Dedifferentiated amniotic fluid mesenchymal stem cell (primary cell): ENCODE results near the gene DNAL1.
"Not testable (repeated sequence)": the region's sequence is repeated elsewhere in the genome, so short reads cannot be mapped to it uniquely, and the experiment has no call there.

Experiments
- DNase-seq: peaks from one replicate; pipeline ENCODE4 v3.0.0-alpha.2; 2016; ENCODE audit errors: extremely low spot score

DNAL1 gene, protein sequence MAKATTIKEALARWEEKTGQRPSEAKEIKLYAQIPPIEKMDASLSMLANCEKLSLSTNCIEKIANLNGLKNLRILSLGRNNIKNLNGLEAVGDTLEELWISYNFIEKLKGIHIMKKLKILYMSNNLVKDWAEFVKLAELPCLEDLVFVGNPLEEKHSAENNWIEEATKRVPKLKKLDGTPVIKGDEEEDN

DNA sequence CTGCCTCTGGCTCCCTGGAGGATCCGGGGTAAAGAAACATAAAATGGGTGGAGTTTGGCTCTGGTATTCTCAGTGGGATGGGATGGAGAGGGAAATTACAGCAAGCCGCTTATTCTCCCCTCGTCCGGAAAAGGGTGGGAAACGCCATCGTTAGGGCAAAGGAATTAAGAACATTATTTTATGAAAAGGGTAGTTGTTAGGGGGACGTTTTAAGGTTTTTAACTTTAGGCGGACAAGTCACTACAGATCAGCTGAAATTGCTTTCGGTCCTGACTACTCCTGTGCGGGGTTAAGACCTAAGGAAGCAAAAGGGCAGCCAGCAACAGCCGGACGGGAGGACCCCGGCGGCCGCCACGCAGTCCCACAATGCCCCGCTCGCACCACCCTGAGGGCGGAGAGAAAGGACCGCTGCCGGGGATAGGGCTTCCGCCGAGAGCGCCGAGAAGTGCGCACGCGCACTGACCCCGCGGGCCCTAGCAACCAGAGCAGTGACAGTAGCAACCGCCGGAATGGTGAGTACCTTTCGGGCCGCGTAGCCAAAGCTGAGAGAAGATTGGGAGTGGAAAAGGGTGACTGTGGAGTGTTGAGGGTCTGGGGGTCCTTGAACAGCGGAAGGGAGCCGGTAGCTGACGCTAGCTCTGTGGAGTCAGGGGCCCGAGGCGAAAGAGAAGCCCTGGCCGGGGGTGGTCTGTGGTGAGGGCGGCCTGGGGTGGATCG lies at the start of gene DNAL1:
Gene DNAL1 (plus strand): TSS at position 456 of the 717 bp plus-strand sequence. CDS start 54 bp downstream, at position 510.
- peak; percentile 83 for DNase-seq

- DNase-seq: no peak
Measured at GRCh38 chr14:73599499-73599898, 45.3 kb upstream of the DNAL1 start.

DNA sequence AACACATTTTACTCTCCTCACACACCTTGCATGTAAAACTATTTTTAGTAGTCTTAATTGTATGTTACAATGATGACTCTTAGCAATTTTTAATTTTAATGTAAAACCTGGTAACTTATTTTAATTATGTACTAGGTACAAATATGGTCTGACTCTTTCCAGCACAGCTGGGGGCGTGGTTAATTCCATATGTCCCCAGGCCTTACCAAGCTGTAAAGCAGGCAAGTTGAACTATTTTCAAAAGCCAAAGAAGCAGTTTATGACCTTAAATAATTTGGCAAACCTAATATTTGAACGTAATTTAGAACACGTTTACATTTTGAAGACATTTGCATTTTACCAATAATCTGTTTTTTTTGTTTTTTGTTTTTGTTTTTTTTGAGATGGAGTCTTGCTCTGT lies 41.8 kb upstream of the DNAL1 start:
- no peak for DNase-seq

- no peak for DNase-seq
Measured at GRCh38 chr14:73606271-73606670, 38.5 kb upstream of the DNAL1 start.

DNA sequence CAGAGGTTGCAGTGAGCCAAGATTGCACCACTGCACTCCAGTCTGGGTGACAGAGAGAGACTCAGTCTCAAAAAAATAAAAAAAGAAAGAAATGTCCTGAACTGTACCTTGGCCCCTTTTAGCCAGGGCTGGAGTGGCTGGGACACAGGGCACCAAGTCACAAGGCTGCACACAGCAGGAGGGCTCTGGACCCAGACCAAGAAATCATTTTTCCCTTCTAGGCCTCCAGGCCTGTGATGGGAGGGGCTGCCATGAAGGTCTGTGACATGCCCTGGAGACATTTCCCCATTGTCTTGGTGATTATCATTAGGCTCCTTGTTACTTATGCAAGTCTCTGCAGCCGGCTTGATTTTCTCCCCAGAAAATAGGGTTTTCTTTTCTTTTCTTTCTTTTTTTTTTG lies 37.5 kb upstream of the DNAL1 start:
- DNase-seq: no peak

- DNase-seq: no peak
Measured at GRCh38 chr14:73610687-73611086, 34.1 kb upstream of the DNAL1 start.

GRCh38 chr14:73612339-73613045 lies 32.3 kb upstream of the DNAL1 start, which contains the start of gene ACOT6:
TSS of gene ACOT6 (plus strand) at chr14:73612517. CDS start at chr14:73612572, 55 bp downstream.
- peak; percentile 72 for DNase-seq

DNA sequence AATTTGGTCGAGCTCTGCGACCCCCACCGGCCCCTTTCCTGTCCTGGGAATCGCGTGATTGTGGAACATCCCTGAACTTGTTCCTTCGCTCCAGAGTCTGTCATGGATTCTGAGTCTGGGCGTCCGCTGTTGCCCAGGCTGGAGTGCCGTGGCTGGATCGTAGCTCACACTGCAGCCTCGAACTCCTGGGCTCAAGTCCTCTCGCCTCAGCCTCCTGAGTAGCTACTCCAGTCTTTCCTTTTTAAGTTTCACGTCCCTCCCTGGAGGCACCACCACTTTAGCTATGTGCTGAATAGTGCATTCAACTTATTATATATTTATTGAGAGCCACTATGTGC lies 31.8 kb upstream of the DNAL1 start:
- DNase-seq: no peak

DNA sequence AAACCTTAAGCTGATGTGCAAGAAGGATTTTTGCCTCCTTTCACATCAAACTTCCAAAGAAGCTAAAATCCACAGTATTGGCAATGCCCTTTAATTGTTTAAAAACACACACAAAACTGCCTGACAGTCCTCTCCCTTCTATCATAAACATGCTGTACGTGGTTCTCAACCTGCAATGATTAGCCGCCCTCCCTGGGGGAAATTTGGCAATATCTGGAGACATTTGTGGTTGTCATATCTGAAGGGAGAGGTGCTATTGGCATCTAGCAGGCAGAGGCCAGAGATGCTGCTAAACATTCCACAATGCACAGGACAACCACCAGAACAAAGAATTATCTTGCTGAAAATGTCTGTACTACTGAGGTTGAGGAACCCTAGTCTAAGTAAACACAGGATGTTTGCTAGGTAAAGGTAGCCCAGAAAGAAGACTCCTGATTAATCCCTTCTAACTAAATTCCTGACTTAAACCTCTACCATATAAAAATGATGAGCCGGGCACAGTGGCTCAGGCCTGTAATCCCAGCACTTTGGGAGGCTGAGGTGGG lies 31.3 kb upstream of the DNAL1 start:
- no peak for DNase-seq

DNA sequence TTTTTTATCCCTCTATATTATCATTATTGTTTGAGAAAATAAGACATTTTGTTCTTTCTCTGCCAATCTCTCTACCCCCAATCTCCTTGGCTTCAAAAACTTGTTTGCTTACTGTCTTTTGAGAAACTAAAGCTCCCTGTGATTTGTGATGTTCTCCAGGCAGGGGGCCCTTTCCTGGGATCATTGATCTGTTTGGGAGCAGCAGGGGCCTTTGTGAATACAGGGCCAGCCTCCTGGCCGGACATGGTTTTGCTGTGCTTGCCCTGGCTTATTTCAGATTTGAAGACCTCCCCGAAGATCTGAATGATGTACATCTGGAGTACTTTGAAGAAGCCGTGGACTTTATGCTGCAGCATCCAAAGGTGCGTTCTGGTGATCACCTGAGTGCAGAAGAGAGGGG lies 28.0 kb upstream of the DNAL1 start:
- no peak for DNase-seq

DNA sequence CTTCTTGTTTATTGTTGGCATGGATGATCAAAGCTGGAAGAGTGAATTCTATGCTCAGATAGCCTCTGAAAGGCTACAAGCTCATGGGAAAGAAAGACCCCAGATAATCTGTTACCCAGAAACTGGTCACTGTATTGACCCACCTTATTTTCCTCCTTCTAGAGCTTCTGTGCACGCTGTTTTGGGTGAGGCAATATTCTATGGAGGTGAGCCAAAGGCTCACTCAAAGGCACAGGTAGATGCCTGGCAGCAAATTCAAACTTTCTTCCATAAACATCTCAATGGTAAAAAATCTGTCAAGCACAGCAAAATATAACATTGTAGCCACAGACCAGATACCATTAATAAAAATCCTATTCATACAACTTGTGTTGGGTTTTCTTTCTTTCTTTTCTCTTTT lies 25.3 kb upstream of the DNAL1 start:
- DNase-seq: no peak

GRCh38 chr14:73620268-73620667 lies 24.5 kb upstream of the DNAL1 start:
- DNase-seq: no peak

DNA sequence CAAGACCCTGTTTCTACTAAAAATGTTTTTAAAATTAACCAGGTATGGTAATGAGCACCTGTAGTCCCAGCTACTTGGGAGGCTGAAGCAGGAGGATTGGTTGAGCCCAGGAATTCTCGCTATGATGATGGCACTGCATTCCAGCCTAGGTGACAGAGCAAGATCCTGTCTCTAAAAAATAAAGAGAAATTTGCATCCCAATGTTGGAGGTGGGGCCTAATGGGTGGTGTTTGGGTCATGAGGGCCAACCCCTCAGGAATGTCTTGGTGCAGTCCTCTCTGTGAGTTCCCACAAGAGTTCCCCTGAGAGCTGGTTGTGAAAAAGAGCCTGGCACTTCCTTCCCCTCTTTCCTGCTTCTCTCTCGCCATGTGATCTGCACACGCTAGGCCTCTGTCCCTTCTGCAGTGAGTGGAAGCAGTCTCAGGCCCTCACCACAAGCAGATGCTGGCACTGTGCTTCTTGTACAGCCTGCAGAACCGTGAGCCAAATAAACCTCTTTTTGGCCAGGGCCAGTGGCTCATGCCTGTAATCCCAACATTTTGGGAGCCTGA lies 21.2 kb upstream of the DNAL1 start:
- DNase-seq: no peak

GRCh38 chr14:73625706-73626105 lies 19.1 kb upstream of the DNAL1 start:
- DNase-seq: no peak

DNA sequence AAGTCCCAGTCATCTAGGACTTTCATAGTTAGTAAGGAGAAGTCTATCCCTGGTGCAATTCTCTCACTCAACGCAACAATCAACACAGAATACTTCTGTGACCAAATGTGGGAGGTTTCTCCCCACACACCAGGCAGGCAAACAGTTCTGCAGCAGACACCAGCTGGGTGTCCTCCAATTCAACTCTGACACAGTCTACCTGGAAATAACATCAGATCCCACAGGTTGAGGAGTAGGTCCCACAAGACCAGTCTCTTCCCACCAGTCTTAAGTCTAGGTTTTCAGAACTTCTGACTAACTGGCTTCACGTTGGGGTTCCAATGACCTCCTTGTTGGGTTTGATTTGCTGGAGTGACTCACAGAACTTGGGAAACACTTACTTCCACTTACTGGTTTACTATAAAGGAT lies 17.6 kb upstream of the DNAL1 start:
- DNase-seq: no peak

- no peak for DNase-seq
Measured at GRCh38 chr14:73630009-73630780, 14.6 kb upstream of the DNAL1 start.

DNA sequence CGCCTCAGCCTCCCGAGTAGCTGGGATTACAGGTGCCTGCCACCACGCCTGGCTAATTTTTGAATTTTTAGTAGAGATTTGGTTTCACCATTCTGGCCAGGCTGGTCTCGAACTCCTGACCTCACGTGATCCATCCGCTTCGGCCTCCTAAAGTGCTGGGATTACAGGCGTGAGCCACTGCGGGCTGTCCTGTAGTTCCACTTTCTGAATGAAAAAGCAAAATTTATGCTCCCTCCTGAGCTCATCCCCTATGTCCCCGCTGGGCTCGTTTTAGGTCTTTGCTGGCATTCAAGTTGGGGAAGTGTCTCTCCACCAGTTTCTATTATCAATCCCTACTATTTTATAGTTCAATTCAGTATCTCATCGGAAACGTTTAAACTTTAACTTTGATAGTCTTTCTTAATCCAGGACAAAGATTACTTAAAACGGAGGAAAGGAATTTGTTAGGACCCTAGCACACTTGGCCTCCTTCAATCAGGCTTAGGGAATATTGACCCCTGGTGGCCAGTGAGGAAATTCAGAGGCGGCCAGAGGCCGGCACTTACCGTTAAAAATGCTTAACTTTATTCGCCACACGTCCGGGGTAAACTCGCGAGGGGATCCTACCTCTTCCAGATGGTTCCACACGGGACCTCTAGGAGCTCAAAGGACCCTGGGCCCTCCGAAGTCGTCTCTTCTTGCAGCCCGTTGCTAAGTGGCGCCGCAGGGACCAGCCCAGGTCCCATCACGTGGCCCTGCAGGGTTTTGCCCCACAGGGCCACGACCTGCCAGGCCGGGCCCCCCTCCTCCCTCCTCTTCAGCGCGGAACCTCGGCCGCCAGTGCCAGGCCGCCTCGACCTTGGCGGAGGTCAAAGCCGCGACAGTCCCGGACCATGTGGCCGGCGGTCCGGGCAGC lies 11.4 kb upstream of the DNAL1 start:
- peak; percentile 64 for DNase-seq

GRCh38 chr14:73634011-73634833 lies 10.6 kb upstream of the DNAL1 start:
- no peak for DNase-seq

- not testable (repeated sequence) for DNase-seq
Measured at GRCh38 chr14:73636355-73636754, 8.4 kb upstream of the DNAL1 start.

- no peak for DNase-seq
Measured at GRCh38 chr14:73637830-73638229, 7.0 kb upstream of the DNAL1 start.
